Renal cortex interstitium (tissue), 11 donors: Measurements from ENCODE around the gene ZDHHC13. TPM values are rescaled to one million over a fixed set of nuclear protein-coding genes. Genes with fewer than 3 reads are reported as not detected.

Source experiments
- DNase-seq, 11 donors: peaks; one replicate each; pipeline ENCODE4 v3.0.0-alpha.2; 2013; ENCODE audit warnings: low read depth in 9 of 11, low spot score in 4 of 11; ENCODE audit errors: extremely low read depth in 1 of 11
- polyA plus RNA-seq, 3 donors: library from polyadenylated mRNA; unstranded; fragments of 120-200 nt; gene quantifications; one replicate each; pipeline ENCODE4 v1.2.1, GENCODE V29; 2013; ENCODE audit not compliant: insufficient read length in 3 of 3

The ZDHHC13 gene
- polyA plus RNA-seq, 3 donors, result 15.8 to 19.1 (median 18.2) TPM

DNA sequence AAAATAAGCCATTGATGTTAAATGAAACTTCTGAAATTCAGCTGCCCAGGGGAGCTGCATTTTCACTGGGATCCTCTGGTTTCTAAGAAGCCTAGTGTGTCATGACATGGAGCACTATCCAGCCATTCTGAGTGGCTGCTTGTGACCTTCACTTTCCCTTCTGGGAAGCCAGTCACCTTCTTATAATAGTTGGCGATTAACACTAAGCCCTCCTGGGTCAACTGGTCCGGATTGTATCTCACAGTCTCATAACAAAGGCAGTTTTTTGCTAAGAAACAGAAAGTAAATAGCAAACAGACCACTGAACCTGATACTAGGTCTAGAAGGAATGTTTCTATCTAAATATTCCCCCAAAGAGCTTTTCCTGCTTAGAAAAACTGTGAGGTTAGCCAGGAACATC lies 76.9 kb downstream of the ZDHHC13 start:
- DNase-seq, result no peak

DNA sequence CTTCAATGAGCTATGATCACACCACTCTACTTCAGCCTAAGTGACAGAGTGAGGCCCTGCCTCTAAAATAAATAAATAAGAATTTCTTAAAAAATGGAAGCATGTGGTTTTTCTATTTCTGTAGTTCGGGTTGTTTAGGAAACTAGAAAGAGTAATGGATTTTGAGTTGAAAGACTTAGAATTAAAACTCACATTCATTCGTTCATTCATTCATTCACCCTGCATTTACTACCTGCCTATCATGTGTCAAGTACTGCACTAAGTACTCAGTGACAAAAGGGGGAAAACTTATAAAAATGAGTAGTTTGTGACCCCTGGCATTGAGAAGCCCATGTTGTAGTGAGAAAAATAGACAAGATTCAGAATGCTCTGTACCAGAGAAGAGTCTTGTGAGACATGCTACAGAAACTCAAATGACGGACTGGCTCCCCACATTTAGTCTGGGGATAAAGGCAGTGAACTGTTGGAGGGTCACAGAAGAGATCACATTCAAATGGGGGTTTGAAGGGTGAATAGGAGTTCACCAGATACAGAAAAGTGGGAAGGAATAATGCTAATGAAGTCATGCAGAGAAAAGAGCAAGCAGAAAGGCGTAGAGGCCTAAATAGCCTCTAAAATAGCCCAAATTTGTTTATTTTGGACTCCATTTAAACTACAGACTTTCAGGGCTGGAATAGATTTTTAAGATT lies 77.8 kb downstream of the ZDHHC13 start:
- no peak for DNase-seq

DNA sequence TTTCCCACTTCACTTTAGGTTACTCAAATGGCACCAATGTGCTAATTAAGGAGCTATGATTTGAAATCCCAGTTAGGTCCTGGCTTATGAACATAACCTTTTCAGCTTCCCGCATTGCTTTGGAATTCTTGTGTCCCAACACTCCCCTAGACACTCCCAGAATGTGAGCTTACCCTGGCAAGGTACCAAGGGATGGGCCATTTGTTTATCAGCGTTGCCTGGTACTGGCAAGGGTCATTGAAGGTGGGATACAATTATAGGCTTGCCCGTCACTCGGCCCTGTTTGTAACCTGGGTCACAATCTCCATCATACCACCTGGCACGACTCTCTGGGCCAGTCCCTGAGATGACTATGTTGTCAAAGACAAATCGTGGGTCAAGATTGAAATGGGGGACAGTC lies 79.5 kb downstream of the ZDHHC13 start:
- DNase-seq, result no peak

DNA sequence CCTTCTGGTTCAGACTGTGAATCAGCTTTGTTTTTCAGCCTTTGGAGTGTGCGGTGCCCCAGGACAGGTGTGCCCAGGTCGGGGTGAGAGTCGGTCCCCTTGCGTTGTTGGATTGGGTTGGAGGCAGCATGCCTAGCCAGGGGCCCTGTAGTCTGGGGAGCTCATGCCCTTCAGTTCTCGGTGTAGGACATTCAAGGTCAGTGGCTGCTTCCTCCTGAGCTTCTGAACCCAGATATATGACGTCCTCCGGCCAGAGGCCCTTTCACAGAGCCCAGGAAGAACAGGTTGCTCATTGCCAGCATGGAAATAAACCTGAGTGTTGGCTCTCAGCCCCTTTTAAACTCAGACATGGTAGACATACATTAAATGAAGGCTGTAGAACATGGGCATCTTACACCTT lies 82.1 kb downstream of the ZDHHC13 start:
- no peak for DNase-seq

DNA sequence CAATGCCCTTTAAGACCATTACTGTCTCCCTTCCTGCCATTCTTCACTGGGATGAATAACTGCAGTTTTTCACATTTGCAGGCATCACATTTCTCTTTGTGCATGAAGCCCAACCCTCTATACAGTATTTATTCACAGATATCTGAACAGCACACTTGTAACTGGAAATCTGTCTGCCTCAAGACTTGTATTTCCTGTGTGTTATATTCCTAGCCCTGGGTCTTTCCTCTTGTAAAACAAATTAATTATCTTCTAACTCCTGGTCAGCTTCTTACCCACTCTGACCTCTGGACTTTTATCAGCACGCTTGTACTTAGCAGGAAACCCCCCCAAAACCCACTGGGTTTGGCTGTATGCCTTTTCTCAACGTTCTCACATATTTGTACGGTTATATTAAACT lies 82.8 kb downstream of the ZDHHC13 start:
- DNase-seq, result peak in 4 of 11 donors; percentile 15 to 32 (median 18)

DNA sequence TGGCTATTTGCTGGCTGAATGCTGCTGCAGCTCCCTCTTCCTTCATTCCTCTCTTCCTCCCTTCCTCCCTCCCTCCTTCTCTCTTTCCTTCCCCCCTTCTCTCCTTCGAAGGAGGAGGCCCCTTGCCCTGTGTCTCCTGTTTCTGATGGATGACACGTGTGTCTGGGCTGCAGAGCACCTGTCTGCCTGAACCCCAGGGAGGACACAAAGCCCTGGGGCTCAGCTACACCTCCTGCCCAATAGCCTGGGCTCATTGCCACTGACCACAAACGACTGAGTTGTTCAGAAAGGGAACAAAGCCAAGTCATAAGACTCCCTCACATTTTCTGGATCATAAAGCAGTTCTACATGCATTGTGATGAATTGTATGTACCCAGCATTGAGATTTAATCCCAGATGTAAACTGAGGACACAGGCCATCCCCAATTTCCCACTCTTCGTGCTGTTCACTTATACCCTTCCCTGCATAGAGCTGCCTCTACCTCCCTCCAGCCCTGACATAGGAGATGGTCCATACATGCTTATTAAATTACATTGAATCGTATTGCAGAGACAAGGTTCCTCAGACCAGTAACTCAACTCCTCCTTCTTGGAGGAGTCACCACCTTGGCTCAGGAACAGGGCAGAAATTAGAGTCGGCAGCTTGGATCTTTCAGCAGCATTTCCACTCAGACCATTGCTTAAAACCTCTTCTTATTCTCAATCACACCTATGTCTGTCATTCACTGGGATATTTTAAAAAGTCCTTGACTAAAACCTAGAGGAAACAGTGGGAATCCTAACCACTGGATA lies 83.6 kb downstream of the ZDHHC13 start:
- no peak for DNase-seq

DNA sequence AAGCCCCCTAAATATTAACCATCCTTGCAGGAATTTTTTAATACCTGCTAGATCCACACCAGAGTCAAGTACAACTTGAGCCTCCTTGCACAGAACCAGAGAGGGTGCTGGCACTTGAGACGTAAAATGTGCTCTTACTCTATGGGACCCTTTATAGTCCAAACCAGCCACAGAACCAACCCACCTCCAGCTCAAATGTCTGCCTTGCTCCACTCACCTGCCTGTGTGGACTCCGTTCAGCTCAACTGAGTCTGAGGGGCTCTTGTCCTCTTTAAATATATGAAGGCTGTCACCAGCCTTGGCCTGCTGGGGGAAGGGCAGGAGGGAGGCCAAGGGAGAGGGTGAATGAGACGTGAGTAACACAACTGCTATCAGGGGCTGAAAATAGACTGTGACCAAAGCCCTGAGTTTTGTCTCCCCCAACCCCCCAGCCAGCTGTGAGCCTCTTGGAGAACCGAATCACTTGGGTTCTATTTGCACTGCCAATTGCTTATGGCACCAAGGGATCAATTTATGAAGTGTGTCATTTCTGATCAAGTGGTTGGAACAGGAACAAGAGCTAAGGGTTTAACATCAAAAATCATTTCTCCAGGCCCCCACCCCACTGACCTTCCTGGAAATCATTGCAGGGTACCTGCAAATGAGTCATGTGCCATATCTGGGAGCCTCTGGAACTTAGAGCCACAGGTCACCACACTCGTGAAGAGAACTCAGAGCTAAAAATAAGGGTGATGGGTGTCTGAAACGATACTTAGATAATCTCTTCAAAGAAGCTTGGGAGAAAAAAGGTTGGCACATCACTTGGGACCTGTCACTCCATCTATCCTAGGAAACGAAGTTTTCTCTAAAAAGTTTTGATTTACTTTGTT lies 85.0 kb downstream of the ZDHHC13 start, which contains the start of gene CSRP3:
Gene CSRP3, minus strand, starts transcription at position 247 of the 869 bp plus-strand sequence. CDS start 9,535 bp downstream, outside the sequence.
- no peak for DNase-seq

- DNase-seq, result no peak
Measured at GRCh38 chr11:19204836-19205235, 87.9 kb downstream of the ZDHHC13 start.

DNA sequence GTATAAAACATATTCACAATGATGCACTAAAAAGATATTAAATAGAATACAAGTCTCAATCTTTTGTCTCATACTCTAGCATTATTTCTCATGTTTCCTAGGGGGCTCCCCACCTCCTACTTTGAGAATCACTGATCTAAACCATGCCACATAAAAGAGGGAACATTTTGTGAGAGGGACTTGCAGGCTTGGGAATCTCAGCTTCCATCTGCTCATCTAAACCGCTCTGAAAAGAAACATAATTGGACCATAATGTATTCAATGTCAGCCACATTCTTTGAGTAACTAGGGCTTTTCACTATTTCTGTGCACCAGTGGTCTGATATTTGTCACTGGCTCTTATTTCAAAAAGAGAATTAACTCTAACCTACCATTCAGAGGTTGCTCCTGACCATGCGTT lies 91.2 kb downstream of the ZDHHC13 start:
- no peak for DNase-seq

GRCh38 chr11:19208959-19209546 lies 92.1 kb downstream of the ZDHHC13 start:
- DNase-seq, result no peak

DNA sequence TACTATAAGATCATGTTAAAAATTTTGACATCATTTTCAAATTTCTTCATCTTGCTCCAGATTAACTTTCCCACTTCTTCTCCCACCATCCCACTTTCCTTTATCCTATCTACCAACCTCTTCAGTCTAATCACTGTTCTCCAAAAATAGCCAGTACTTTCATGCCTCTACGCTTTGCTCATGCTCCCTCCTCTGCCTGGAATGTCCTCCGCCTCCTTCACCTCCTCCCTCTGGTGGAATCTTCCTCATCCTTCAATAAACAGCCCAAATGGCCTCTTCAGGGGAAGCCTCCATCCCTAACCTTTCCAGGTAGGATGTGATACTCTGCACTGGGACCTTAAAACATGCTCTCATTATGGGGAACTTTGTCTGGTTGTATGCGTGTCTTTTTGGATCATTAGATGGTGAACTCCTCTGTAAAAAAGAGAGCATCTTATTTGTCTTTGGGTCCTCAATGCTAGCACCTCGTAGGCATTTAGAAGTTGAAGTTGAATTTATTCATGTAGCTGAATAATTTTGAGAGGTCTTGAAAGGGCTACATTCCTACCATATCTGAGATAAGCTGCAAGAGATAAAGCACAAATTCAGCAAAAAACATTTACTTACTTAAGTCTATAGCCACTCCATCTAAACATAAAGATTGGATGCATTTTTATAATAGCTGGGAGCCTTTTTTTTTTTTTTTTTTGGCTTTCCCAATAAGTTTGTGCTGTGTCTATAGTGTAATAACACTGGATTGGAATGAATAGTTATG lies 92.8 kb downstream of the ZDHHC13 start:
- no peak for DNase-seq

- no peak for DNase-seq
Measured at GRCh38 chr11:19216021-19216420, 99.1 kb downstream of the ZDHHC13 start.

DNA sequence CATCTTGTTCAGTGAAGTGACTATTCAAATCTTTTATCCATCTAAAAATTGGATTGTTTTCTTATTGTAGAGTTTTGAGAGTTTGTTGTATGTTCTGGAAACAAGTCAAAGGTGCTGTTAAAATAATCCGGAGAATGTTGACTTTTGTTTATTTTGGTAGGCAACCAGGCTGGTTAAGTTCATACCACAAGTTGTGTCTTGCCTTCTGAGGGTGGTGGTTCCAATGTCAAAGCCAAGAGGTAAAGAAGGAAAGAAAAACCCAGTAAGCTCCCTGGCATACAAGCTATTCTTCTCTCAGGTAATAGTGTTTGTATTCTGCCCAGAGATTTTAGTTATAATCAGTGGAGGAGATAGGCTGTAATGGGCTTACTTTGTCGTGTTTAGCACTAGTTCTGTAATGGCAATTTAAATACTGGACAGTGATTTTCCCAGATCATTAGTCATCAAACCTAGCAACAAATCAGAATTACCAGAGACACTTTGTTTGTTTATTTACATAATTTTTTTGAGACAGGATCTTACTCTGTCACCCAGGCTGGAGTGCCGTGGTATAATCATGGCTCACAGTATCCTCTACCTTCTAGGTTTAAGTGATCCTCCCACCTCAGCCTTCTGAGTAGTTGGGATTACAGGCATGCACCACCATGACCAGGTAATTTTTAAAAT lies 99.9 kb downstream of the ZDHHC13 start:
- no peak for DNase-seq

DNA sequence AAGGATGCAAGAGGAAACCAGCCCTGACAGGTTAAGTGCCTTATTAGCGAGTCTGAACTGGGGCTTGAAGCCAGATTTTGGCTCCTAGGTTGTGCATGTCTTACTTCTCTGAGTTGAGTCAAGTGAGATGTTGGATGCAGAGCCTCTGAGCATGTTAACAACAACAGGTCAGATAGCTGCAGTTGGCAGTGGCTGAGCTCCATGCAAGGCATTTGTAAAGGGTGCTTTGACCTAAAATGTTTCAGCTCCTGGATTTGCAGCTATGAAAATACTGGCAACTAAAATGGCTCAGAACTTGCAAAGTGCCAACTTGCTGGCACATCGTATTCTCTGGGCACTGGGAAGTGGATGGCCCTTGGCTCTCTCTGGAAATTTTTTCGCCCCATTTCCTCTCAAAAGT lies 101.2 kb downstream of the ZDHHC13 start:
- no peak for DNase-seq

- DNase-seq, result no peak
Measured at GRCh38 chr11:19218786-19219460, 102.0 kb downstream of the ZDHHC13 start.

GRCh38 chr11:19220903-19221724 lies 104.1 kb downstream of the ZDHHC13 start:
- DNase-seq, result no peak

DNA sequence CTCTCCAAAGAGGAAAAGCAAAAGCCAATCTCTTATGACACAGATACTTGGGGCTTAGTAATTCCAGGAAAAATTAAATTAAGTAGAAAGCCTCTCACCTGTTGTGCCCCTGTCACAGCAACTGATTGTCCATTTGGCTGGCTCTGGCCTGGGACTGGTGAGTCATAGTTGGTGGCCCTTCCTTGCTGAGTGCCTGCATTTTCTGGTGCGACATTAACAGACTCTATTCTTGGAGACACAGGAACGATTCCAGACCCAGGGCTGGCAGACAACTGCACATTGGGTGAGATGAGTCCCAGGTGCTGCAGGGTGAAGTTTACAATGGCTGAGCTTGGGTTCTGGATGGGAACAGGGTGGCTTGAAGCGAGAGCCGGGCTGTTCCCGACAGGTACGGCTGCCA lies 108.2 kb downstream of the ZDHHC13 start:
- DNase-seq, result no peak
